Activated naive CD8-positive, alpha-beta T cell treated with anti-CD3 and anti-CD28 coated beads, Interleukin-2, amount 50 U/mL, for 24 hours (primary cell): ENCODE data around the gene ASB16.
"Not testable (repeated sequence)": the region's sequence is repeated elsewhere in the genome, so short reads cannot be mapped to it uniquely, and the experiment has no call there.

ENCODE experiments used
- ATAC-seq: fragments of 150-1000 bp; cut with Tn5 transposase; one replicate; pipeline ENCODE4 v1.10.0; 2021
- DNase-seq: peaks from one replicate; pipeline ENCODE4 v3.0.0; 2021
- H3K27ac Mint-ChIP-seq: one replicate; pipeline ENCODE4 v1.8.0; 2021; ENCODE audit warnings: mild to moderate bottlenecking, mixed read lengths
- H3K27me3 Mint-ChIP-seq: one replicate; pipeline ENCODE4 v1.8.0; 2021; ENCODE audit warnings: mixed read lengths
- H3K36me3 Mint-ChIP-seq: one replicate; pipeline ENCODE4 v1.8.0; 2021; ENCODE audit warnings: low read depth, mixed read lengths
- H3K4me1 Mint-ChIP-seq: one replicate; pipeline ENCODE4 v1.8.0; 2021; ENCODE audit warnings: mixed read lengths
- H3K4me3 Mint-ChIP-seq: one replicate; pipeline ENCODE4 v1.8.0; 2021; ENCODE audit warnings: mild to moderate bottlenecking, moderate library complexity, mixed read lengths
- H3K9me3 Mint-ChIP-seq: one replicate; pipeline ENCODE4 v1.8.0; 2021; ENCODE audit warnings: mixed read lengths

Gene ASB16

GRCh38 chr17:44170499-44171201, at the start of gene ASB16:
TSS of gene ASB16 (plus strand) at chr17:44170704. CDS start at chr17:44170790, 86 bp downstream.
- H3K4me1 Mint-ChIP-seq = no peaks in the 10 kb centered on the region
- ATAC-seq = no peak
- DNase-seq = no peak
- H3K36me3 Mint-ChIP-seq = peaks cover 3% of the 10 kb centered on the region
- no peak within 1 kb of the TSS for H3K4me3 Mint-ChIP-seq
- no peaks in the 10 kb centered on the region for H3K27me3 Mint-ChIP-seq
- no peak within 1 kb of the TSS for H3K27ac Mint-ChIP-seq
- no peaks in the 10 kb centered on the region for H3K9me3 Mint-ChIP-seq

- Mint-ChIP-seq H3K36me3 (no peaks in the 10 kb centered on the region), H3K4me3 (no peak overlapping the region), H3K4me1 (peaks cover 30% of the 10 kb centered on the region), H3K27me3 (no peaks in the 10 kb centered on the region), H3K9me3 (no peaks in the 10 kb centered on the region), H3K27ac (no peak overlapping the region)
- DNase-seq = no peak
- no peak for ATAC-seq
Measured at GRCh38 chr17:44120851-44121605, 49.5 kb upstream of the ASB16 start.

- H3K4me1 Mint-ChIP-seq = peaks cover 30% of the 10 kb centered on the region
- no peaks in the 10 kb centered on the region for H3K27me3 Mint-ChIP-seq
- DNase-seq = no peak
- peak overlapping the region; percentile 85 for H3K4me3 Mint-ChIP-seq
- H3K36me3 Mint-ChIP-seq = no peaks in the 10 kb centered on the region
- no peak for ATAC-seq
- peak overlapping the region; percentile 43 for H3K27ac Mint-ChIP-seq
- no peaks in the 10 kb centered on the region for H3K9me3 Mint-ChIP-seq
Measured at GRCh38 chr17:44121997-44122815, 48.3 kb upstream of the ASB16 start.

GRCh38 chr17:44122816-44123355, 47.6 kb upstream of the ASB16 start:
- peaks cover 30% of the 10 kb centered on the region for H3K4me1 Mint-ChIP-seq

GRCh38 chr17:44123356-44124117, 47.0 kb upstream of the ASB16 start, which contains the start of gene HDAC5:
TSS of gene HDAC5 (minus strand) at chr17:44123641. CDS start at chr17:44117515, 6,126 bp downstream.
- peak within 1 kb of the TSS; percentile 98 for H3K27ac Mint-ChIP-seq
- no peaks in the 10 kb centered on the region for H3K9me3 Mint-ChIP-seq
- no peaks in the 10 kb centered on the region for H3K27me3 Mint-ChIP-seq
- no peaks in the 10 kb centered on the region for H3K36me3 Mint-ChIP-seq
- ATAC-seq (peak; percentile 97), DNase-seq (peak; percentile 96)
- H3K4me1 Mint-ChIP-seq = peaks cover 30% of the 10 kb centered on the region
- peak within 1 kb of the TSS; percentile 94 for H3K4me3 Mint-ChIP-seq

More at GRCh38 chr17:44122816-44123355, 47.6 kb upstream of the ASB16 start:
- Mint-ChIP-seq H3K9me3 (no peaks in the 10 kb centered on the region), H3K27me3 (no peaks in the 10 kb centered on the region), H3K36me3 (no peaks in the 10 kb centered on the region), H3K4me3 (peak overlapping the region; percentile 85), H3K27ac (peak overlapping the region; percentile 39)
- DNase-seq (peak; percentile 30), ATAC-seq (peak; percentile 12)

- peak overlapping the region; percentile 98 for H3K27ac Mint-ChIP-seq
Measured at GRCh38 chr17:44124118-44124438, 46.4 kb upstream of the ASB16 start.

GRCh38 chr17:44128383-44128782, 42.1 kb upstream of the ASB16 start:
- Mint-ChIP-seq H3K36me3 (no peaks in the 10 kb centered on the region), H3K9me3 (no peaks in the 10 kb centered on the region), H3K4me3 (no peak overlapping the region), H3K4me1 (peaks cover 14% of the 10 kb centered on the region), H3K27me3 (no peaks in the 10 kb centered on the region), H3K27ac (no peak overlapping the region)
- ATAC-seq (no peak), DNase-seq (no peak)

More at GRCh38 chr17:44124118-44124438, 46.4 kb upstream of the ASB16 start:
- ATAC-seq (no peak), DNase-seq (no peak)
- H3K36me3 Mint-ChIP-seq = no peaks in the 10 kb centered on the region
- H3K4me3 Mint-ChIP-seq = peak overlapping the region; percentile 94
- peaks cover 30% of the 10 kb centered on the region for H3K4me1 Mint-ChIP-seq
- no peaks in the 10 kb centered on the region for H3K9me3 Mint-ChIP-seq
- no peaks in the 10 kb centered on the region for H3K27me3 Mint-ChIP-seq

- peaks cover 6% of the 10 kb centered on the region for H3K4me1 Mint-ChIP-seq
- no peak for ATAC-seq
- H3K27me3 Mint-ChIP-seq = no peaks in the 10 kb centered on the region
Measured at GRCh38 chr17:44130693-44131349, 39.7 kb upstream of the ASB16 start.

GRCh38 chr17:44131372-44131771, 39.1 kb upstream of the ASB16 start:
- ATAC-seq = not testable (repeated sequence)

More at GRCh38 chr17:44130693-44131349, 39.7 kb upstream of the ASB16 start:
- DNase-seq = no peak
- Mint-ChIP-seq H3K36me3 (no peaks in the 10 kb centered on the region), H3K27ac (no peak overlapping the region), H3K9me3 (no peaks in the 10 kb centered on the region), H3K4me3 (no peak overlapping the region)

GRCh38 chr17:44132275-44132821, 38.2 kb upstream of the ASB16 start:
- H3K9me3 Mint-ChIP-seq = no peaks in the 10 kb centered on the region
- H3K27me3 Mint-ChIP-seq = no peaks in the 10 kb centered on the region
- H3K36me3 Mint-ChIP-seq = no peaks in the 10 kb centered on the region
- H3K4me1 Mint-ChIP-seq = peaks cover 7% of the 10 kb centered on the region
- no peak for DNase-seq
- peak overlapping the region; percentile 8 for H3K27ac Mint-ChIP-seq
- no peak for ATAC-seq
- H3K4me3 Mint-ChIP-seq = no peak overlapping the region

More at GRCh38 chr17:44131372-44131771, 39.1 kb upstream of the ASB16 start:
- H3K27ac Mint-ChIP-seq, H3K36me3 Mint-ChIP-seq, H3K4me3 Mint-ChIP-seq, DNase-seq, H3K27me3 Mint-ChIP-seq, H3K9me3 Mint-ChIP-seq, H3K4me1 Mint-ChIP-seq: not testable (repeated sequence)

GRCh38 chr17:44133918-44134476, 36.5 kb upstream of the ASB16 start:
- H3K27ac Mint-ChIP-seq = no peak overlapping the region
- no peak overlapping the region for H3K4me3 Mint-ChIP-seq
- H3K27me3 Mint-ChIP-seq = no peaks in the 10 kb centered on the region
- H3K4me1 Mint-ChIP-seq = peaks cover 24% of the 10 kb centered on the region
- H3K9me3 Mint-ChIP-seq = no peaks in the 10 kb centered on the region
- DNase-seq = no peak
- H3K36me3 Mint-ChIP-seq = no peaks in the 10 kb centered on the region
- ATAC-seq = no peak

GRCh38 chr17:44134752-44135568, 35.5 kb upstream of the ASB16 start:
- Mint-ChIP-seq H3K36me3 (no peaks in the 10 kb centered on the region), H3K27ac (no peak overlapping the region), H3K4me3 (no peak overlapping the region), H3K9me3 (no peaks in the 10 kb centered on the region), H3K4me1 (peaks cover 24% of the 10 kb centered on the region), H3K27me3 (no peaks in the 10 kb centered on the region)
- DNase-seq = no peak
- no peak for ATAC-seq
